ENCODE results near the gene PRKCB.

- TF ChIP-seq POLR2A (IDR thresholded peaks at IDR 0.05; ENCODE audit: extremely low read depth, insufficient read length) (no peak), CTCF (IDR thresholded peaks at IDR 0.05; ENCODE audit: low read depth, low read length) (no peak), MAX (IDR thresholded peaks at IDR 0.05; ENCODE audit: low read depth, low read length) (no peak)
Observed at GRCh38 chr16:24046442-24046841, 210.7 kb downstream of the PRKCB start.

All from NB4 (cell line).